GM12875 (cell line): ENCODE data around the gene COG4.

Experiments
- H3K4me3 ChIP-seq: one replicate; pipeline ENCODE4 v1.5.1; 2011; ENCODE audit warnings: low read depth, low read length, control low read depth
- CTCF ChIP-seq: IDR thresholded peaks from 2 replicates; pipeline ENCODE4 v1.5.1; 2011; ENCODE audit warnings: low read depth, mild to moderate bottlenecking, control low read depth, inconsistent platforms, low read length, moderate library complexity, borderline replicate concordance; ENCODE audit not compliant: insufficient read depth

Gene COG4

GRCh38 chr16:70481929-70482536 lies 41.3 kb downstream of the COG4 start:
- no peak for TF ChIP-seq CTCF
- no peak overlapping the region for H3K4me3 ChIP-seq

- TF ChIP-seq CTCF = no peak
- no peak overlapping the region for H3K4me3 ChIP-seq
These were observed 42.9 kb downstream of the COG4 start for GRCh38 chr16:70480127-70481105.

GRCh38 chr16:70478912-70479341 lies 44.4 kb downstream of the COG4 start:
- TF ChIP-seq CTCF = no peak

DNA sequence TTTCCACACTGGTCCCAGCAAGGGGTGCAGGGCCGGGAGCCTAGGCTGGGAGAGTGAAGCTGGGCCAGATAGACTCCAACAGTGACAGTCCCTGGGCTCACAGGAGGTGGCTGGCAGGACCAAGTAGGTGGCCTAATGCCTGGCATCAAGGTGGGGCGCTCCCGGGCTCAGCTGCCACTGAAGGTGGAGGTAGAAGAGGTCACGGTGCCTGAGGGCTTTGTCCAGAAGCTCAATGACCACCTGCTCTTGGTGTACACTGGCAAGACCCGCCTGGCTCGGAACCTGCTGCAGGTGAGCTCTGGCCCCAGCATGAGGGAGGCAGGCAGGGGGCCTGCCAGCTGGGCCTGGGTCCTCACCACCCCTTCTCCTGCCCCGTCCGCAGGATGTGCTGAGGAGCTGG lies 45.2 kb downstream of the COG4 start:
- no peak for TF ChIP-seq CTCF
- no peak overlapping the region for H3K4me3 ChIP-seq

More at GRCh38 chr16:70478912-70479341, 44.4 kb downstream of the COG4 start:
- H3K4me3 ChIP-seq = no peak overlapping the region

GRCh38 chr16:70476272-70477020 lies 46.9 kb downstream of the COG4 start:
- no peak overlapping the region for H3K4me3 ChIP-seq
- no peak for TF ChIP-seq CTCF

GRCh38 chr16:70475054-70475871 lies 48.1 kb downstream of the COG4 start:
- H3K4me3 ChIP-seq = no peak overlapping the region
- TF ChIP-seq CTCF = no peak
